A172 (cell line): ENCODE measurements around the gene PPT2. TPM values are rescaled to one million over a fixed set of nuclear protein-coding genes. Genes with fewer than 3 reads are reported as not detected.
"Not testable (repeated sequence)": the region's sequence is repeated elsewhere in the genome, so short reads cannot be mapped to it uniquely, and the experiment has no call there.

Experiments
- DNase-seq: peaks from one replicate; pipeline ENCODE4 v3.0.0-alpha.2; 2015; ENCODE audit warnings: low spot score
- total RNA-seq: library from RNA; depleted of rRNA; stranded (reverse); fragments of >200 nt; shearing (Covaris generic); gene quantifications from 2 replicates; pipeline ENCODE4 v1.2.3, GENCODE V29; 2014

PPT2 gene
- total RNA-seq, 1 experiment from 2014 or later: 7.7 TPM

GRCh38 chr6:32127409-32127716 is 26.6 kb upstream of the PPT2 start:
- DNase-seq: no peak

DNA sequence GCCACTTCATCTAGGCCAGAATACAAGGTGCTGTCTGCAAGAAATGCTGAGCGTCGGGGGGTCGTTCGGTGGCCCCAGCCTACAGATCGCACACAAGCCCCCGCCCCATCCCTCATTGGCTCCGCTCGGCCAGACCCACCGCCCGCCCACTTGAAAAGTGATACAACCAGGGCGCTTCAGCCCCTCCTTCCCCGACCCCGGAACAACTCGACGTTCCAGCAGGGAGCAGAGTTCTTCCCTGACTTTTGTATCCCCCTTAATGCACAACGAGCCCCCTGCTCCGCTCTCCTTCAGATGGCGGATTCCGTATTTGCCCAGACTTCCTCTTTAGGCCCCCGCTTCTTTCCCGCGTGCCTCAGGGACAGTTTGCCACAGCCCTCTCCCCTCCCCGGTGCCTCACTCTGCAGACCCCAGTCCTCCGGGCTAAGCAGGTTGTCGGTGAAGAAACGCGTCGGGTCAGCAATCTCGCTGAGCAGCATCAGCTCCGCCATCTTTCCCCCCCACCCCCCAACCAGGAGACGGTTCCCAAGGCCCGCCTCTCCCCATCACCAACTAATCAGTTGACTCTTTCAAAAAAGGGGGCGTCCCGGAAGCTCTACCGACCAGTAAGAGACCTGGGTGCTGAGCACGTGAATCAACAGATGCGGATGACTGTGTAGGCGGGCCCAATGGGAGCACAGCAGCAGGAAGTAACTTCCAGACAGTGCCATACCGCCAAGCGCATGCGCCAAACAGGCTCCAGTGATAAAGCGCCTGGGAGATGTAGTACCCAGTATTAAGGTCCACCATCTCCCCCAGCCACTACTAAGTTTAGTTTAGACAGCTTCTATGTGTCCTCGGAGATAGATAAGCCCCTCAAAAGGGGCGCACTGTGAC is 26.0 kb upstream of the PPT2 start, which contains the start of gene ATF6B:
TSS of gene ATF6B (minus strand) at position 530 of the 876 bp plus-strand sequence. CDS start at position 491, 39 bp downstream.
- peak; percentile 99 for DNase-seq

DNA sequence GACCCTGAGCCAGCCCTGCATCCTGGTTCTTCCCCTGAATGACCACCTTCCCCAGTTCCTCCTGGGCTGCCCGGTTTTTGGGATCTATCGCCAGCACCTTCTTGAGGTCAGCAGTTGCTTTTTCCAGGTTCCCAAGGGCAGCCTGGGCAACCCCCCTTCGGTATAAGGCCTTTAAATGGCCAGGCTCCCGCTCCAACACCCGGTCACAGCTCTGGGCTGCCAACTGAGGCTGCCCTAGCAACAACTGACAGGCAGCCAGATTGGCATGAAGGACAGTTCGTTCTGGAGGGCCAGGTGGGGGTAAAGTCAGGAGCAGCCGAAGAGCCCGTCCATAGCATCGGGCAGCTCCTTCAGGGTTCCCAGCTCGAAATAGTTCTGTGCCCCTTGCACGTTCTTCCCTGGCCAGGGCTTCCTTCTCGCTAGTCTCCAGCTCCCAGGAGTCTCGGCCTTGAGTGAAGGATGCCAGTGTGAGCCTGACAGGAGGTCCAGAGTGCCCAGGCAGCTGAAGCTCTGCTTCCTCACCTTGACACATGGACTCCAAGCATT is 25.1 kb upstream of the PPT2 start:
- no peak for DNase-seq

GRCh38 chr6:32129297-32130088 is 24.4 kb upstream of the PPT2 start:
- DNase-seq: no peak

- DNase-seq: no peak
Observed at GRCh38 chr6:32131439-32131948, 22.4 kb upstream of the PPT2 start.

GRCh38 chr6:32132110-32132509 is 21.8 kb upstream of the PPT2 start:
- DNase-seq: no peak

DNA sequence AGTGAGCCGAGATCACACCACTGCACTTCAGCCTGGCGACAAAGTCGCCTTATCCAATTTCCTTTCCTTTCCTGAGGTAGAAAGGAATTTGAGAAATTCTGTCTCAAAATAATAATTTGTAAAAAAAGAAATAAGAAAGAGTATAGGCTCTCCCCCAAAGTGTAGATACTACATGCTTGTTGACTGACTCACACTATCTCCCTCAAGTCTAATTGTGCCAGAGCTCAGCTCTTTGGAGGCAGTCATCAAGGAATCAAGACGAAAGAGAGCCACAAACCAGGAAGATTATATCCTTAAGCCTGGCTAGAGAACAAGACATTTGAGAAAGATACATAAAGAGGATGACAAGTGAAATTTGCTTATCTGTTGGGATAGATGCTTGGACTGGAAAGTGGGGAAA is 20.2 kb upstream of the PPT2 start:
- no peak for DNase-seq

DNA sequence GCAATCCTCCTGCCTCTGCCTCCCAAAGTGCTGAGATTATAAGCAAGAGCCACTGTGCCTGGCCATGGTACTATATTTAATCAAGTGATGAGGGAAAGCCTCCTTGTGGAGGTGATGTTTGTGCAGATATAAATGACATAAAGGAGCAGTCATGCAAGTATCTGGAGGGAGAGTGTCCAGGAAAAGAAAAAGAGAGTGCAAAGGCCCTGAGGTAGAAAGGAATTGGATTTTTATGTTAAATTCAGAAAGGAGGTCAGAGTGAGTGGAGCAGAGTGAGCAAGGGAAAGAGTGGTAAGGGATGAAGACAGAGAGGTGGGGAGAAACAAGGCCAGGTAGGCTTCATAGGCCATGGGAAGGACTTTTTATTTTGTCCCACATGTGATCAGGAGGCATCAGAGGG is 16.5 kb upstream of the PPT2 start:
- no peak for DNase-seq

DNA sequence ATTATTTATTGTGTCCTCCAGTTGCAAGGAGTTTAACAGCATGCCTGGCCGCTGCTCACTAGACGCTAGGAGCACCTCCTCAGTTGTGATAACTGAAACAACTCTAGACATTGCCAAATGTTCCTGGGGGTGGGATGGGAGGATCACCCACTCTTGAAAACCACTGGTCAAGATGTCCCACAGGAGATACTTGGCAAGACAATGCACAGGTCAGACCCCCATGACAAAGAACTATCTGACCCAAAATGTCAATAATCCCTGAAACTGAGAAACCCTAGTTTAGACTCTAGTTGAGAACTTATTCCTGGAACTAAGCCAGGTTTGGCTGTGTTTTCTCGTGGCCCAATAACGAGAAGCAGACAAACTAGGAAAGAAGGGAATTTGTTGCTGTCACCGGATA is 14.4 kb upstream of the PPT2 start:
- DNase-seq: no peak

DNA sequence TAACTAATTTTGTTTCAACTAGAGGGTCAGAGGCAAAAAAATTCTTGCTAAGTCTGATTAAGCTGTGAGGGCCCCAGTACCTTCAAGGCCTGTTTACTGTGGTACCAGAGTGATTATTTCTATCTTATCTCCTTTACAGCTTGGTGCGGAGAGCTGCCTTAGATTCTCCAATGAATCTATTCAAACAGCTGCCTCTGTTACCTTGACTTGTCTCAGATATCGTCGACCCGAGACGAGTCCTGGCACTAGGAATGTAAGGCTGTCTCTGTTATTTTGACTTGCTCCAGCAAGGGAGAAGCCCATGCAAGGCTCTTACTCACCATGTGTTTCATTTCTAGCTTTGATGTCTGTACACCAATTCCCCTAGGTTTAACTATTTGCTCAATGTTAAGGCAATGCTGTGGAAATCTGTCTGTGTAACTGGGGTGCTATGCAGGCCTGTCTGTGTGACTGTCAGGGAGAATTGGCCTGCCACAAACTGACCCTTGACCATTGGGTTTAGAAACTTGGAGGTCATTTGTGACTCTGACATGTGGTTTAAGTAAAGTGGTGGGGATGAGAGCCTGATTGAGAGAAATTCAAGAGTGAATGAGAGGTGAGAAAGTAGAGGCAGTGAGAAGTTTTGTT is 13.4 kb upstream of the PPT2 start:
- no peak for DNase-seq

DNA sequence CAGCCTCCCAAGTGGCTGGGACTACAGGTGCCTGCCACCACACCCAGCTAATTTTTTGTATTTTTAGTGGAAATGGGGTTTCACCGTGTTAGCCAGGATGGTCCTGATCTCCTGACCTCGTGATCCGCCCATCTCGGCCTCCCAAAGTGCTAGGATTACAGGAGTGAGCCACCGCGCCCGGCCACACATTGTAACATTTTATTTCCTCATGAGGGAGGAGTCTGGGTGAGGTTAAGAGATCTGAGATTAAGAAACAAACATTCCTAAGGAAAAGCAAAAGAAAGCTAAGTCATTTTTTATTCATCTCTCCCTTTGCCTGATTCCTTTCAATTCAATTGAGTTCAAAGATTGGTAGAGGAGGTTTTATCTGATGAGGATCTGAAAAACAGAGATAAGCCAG is 9.7 kb upstream of the PPT2 start:
- DNase-seq: not testable (repeated sequence)

GRCh38 chr6:32146287-32146686 is 7.7 kb upstream of the PPT2 start:
- DNase-seq: no peak

- DNase-seq: no peak
Observed at GRCh38 chr6:32146687-32147086, 7.3 kb upstream of the PPT2 start.

- DNase-seq: no peak
Observed at GRCh38 chr6:32147401-32148132, 6.4 kb upstream of the PPT2 start.

DNA sequence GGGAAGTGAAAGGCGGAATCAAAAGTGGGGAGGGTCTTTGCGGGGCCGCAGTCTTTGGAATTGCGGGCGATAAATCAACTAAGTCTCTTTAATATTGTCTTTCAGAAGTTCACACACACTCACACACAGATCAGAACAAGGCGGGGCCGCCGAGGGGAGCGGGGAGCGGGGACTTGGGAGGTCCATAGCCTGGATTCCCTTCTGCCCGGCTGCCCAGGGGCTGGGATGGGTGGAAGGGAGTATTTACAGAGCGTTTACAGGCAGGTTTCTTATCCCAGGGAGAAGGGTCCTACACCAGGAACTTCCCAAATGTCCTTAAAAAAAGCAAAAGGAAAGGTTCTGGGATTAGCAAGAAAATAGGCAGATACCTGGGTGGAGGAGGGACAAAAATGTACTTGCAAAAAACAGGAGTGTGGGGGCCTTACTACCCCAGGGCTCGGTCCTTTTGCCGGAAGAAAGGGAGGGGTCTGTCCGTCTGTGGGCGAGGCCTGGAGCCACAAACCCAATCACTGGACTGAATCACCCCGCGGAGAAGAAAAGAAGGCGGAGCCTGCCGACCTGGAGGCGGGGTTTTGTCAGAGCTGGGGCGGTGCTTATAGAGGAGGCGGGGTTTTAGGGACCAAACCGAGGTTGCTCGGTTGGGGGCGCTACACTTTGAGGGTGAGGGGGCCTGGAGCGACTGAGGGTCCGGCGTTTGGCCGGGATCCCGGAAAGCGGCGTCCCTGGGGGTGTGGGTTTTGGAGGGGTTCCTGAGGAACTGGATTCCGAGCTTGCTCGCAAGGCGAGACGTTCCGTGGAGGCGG is 5.5 kb upstream of the PPT2 start:
- no peak for DNase-seq

- DNase-seq: no peak
Observed at GRCh38 chr6:32149092-32149755, 4.7 kb upstream of the PPT2 start.

GRCh38 chr6:32149932-32150870 is 3.7 kb upstream of the PPT2 start:
- DNase-seq: no peak

DNA sequence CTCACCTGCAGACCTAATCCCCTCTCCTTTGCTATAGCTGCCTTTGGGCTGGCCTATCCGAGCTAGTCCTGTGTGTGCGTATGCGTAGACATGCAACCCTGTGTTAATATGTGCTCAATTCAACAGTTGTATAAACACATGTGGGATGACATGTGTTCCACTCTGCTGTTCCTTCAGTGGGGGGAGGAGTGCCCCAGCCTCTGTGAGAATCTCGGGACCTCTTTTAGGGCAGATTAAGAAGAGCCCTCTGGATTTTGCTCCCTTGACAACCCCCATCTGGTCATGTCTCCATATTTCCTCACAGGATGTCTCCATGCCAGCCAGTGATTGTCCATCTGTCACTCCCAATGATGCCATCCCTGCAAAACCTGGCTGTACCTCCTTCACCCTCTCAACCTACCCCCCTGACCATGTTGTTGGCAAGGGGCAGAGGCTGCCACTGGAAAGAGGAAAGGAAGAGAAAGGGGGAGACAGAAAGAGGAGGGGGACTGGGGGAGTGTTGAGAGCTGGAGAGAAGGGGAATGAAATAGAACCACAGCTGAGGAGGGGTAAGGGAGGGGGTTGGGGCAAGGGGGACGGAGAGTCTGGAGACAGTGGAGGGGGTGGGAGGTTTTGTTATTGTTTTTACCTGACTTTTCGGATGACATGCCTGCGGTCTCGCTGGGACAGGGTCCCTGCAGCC is 2.6 kb upstream of the PPT2 start:
- no peak for DNase-seq
